Parathyroid adenoma (tissue), 2 donors: ENCODE measurements around the gene PCNX3.
"Not testable (repeated sequence)": the region's sequence is repeated elsewhere in the genome, so short reads cannot be mapped to it uniquely, and the experiment has no call there.

Experiments used
- H2AFZ ChIP-seq: fragments of 300-600 bp; sonication (generic); one replicate; pipeline ENCODE4 v1.7.0; 2017; ENCODE audit warnings: antibody characterized with exemption, mild to moderate bottlenecking
- H3K27ac ChIP-seq: fragments of 300-600 bp; sonication (generic); one replicate; pipeline ENCODE4 v1.7.0; 2017
- H3K27me3 ChIP-seq: fragments of 300-600 bp; sonication (generic); one replicate; pipeline ENCODE4 v1.7.0; 2017; ENCODE audit warnings: low read length; ENCODE audit not compliant: control insufficient read depth, insufficient read depth
- H3K36me3 ChIP-seq: fragments of 300-600 bp; sonication (generic); one replicate; pipeline ENCODE4 v1.7.0; 2017; ENCODE audit warnings: low read length; ENCODE audit not compliant: control insufficient read depth, insufficient read depth
- H3K4me1 ChIP-seq: fragments of 300-600 bp; sonication (generic); one replicate; pipeline ENCODE4 v1.7.0; 2017; ENCODE audit warnings: control low read depth
- H3K4me2 ChIP-seq: fragments of 300-600 bp; sonication (generic); one replicate; pipeline ENCODE4 v1.7.0; 2017; ENCODE audit warnings: low read length
- H3K4me3 ChIP-seq: fragments of 300-600 bp; sonication (generic); one replicate; pipeline ENCODE4 v1.7.0; 2017; ENCODE audit warnings: low read depth, low read length
- H3K79me2 ChIP-seq: fragments of 300-600 bp; sonication (generic); one replicate; pipeline ENCODE4 v1.7.0; 2017; ENCODE audit warnings: control low read depth
- H3K9ac ChIP-seq: fragments of 300-600 bp; sonication (generic); one replicate; pipeline ENCODE4 v1.7.0; 2017; ENCODE audit warnings: mild to moderate bottlenecking
- H3K9me3 ChIP-seq: fragments of 300-600 bp; sonication (generic); one replicate; pipeline ENCODE4 v1.7.0; 2017; ENCODE audit warnings: low read length; ENCODE audit not compliant: control insufficient read depth
- TF ChIP-seq, protein P1 (sequence below): fragments of 300-600 bp; sonication (generic); IDR thresholded peaks from one replicate; pipeline ENCODE4 v1.7.0; 2017; ENCODE audit warnings: antibody characterized with exemption, mild to moderate bottlenecking
- donor health status: primary hyperparathyroidism.

The PCNX3 gene

DNA sequence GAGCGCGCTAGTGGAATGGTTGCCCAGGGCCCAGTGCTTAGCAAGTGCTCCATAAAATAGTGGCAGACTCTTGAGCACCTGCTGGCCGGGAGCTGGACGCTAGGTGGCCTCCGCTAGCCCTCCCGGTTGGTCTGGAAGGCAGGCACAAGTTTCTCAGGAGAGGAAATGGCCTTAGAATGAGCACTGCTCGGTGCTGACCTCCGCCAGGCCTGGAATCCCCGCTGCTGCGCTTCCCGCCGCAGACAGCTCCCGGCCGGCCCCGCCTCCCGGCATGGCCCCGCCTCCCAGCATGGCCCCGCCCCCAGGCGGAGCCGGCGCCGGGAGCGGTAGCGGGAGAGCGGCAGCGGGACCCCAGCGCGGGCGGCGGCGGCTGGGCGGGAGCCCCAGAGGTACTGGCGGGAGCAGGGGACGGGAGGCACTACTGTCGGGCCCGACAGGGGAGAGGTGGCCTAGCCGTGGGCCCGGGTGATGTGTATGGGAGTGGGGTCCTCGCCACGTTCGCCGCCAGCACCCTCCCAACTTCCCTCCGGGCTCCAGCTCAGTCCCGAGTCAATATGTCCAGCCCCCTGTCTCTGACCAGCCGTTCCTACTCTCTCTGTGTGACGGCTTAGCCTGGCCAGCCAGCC is 22.3 kb downstream of the PCNX3 start, which contains the start of gene SIPA1:
TSS of gene SIPA1 (plus strand) at position 308 of the 626 bp plus-strand sequence. CDS start 2,821 bp downstream, outside the sequence.
- Histone ChIP-seq H3K9ac (no peak within 1 kb of the TSS), H3K4me3 (peak within 1 kb of the TSS; percentile 62), H2AFZ (no peak within 1 kb of the TSS), H3K4me2 (peak within 1 kb of the TSS; percentile 65), H3K36me3 (no peaks in the 10 kb centered on the region), H3K27ac (peak within 1 kb of the TSS; percentile 69), H3K27me3 (no peaks in the 10 kb centered on the region), H3K79me2 (no peaks in the 10 kb centered on the region), H3K4me1 (no peaks in the 10 kb centered on the region), H3K9me3 (no peaks in the 10 kb centered on the region)
- TF ChIP-seq, protein P1, sequence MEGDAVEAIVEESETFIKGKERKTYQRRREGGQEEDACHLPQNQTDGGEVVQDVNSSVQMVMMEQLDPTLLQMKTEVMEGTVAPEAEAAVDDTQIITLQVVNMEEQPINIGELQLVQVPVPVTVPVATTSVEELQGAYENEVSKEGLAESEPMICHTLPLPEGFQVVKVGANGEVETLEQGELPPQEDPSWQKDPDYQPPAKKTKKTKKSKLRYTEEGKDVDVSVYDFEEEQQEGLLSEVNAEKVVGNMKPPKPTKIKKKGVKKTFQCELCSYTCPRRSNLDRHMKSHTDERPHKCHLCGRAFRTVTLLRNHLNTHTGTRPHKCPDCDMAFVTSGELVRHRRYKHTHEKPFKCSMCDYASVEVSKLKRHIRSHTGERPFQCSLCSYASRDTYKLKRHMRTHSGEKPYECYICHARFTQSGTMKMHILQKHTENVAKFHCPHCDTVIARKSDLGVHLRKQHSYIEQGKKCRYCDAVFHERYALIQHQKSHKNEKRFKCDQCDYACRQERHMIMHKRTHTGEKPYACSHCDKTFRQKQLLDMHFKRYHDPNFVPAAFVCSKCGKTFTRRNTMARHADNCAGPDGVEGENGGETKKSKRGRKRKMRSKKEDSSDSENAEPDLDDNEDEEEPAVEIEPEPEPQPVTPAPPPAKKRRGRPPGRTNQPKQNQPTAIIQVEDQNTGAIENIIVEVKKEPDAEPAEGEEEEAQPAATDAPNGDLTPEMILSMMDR, result peak; percentile 14

DNA sequence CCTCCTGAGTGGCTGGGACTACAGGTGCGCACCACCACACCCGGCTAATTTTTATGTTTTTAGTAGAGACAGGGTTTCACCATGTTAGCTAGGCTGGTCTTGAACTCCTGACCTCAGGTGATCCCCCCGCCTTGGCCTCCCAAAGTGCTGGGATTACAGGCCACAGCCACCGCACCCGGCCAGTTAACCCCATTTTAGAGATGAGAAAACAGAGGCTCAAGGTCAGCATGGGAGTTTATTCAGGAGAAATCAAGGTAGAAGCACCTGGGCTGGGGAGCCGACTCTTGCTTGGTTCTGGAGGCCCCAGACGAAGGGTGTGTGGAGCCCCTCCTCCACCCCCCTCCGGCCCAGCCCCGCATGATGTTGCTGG is 23.6 kb downstream of the PCNX3 start:
- not testable (repeated sequence) for H3K36me3 ChIP-seq, H2AFZ ChIP-seq, H3K27ac ChIP-seq, H3K9ac ChIP-seq, H3K9me3 ChIP-seq, H3K4me2 ChIP-seq, H3K4me1 ChIP-seq, H3K27me3 ChIP-seq, H3K4me3 ChIP-seq, H3K79me2 ChIP-seq

DNA sequence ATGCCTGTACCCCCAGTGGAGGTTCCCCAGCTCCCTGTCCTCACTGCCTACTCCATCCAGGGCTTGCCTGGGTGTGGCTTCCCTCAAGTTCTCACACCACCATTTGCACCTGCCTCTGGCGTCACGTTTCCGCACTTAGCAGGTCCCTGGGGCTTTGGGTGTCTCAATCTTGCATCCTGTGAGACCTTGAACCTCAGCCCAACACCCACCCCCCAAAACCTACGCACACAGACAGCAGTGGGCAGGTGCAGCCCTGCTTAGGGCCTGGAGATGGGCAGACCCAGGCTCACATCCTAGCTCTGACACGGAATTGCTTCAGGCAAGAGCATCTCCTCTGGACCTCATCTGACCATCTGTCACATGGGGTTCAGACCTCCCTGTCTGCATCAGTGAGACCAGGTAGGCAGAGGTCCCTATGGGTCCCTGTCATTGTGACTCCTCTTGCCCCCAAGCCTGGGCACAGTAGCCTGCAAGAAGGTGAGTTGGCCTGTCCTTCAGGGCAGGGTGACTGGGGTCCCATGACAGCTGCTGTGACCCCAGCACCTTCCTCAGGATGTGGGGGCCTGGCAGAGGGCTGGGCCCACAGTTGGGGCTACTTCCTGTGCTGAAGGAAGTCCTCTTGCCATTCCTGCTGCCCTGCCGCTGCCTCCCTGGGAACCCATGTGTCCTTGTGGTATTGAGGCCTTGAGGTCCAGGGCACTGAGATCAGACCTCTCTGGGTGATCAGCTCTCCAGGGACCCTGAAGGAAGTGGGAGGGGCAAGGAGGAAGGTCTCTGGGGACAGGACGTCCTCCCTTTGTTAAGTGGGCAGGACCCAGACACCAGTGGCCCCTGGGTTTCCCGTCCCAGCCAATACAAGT is 24.3 kb downstream of the PCNX3 start:
- Histone ChIP-seq H3K36me3 (no peaks in the 10 kb centered on the region), H3K4me3 (no peak overlapping the region), H3K9me3 (no peaks in the 10 kb centered on the region), H3K27me3 (no peaks in the 10 kb centered on the region), H3K4me1 (no peaks in the 10 kb centered on the region), H3K27ac (peak overlapping the region; percentile 60), H3K9ac (no peak overlapping the region), H3K4me2 (no peak overlapping the region), H2AFZ (no peak overlapping the region), H3K79me2 (no peaks in the 10 kb centered on the region)
- TF ChIP-seq, protein P1, result no peak

DNA sequence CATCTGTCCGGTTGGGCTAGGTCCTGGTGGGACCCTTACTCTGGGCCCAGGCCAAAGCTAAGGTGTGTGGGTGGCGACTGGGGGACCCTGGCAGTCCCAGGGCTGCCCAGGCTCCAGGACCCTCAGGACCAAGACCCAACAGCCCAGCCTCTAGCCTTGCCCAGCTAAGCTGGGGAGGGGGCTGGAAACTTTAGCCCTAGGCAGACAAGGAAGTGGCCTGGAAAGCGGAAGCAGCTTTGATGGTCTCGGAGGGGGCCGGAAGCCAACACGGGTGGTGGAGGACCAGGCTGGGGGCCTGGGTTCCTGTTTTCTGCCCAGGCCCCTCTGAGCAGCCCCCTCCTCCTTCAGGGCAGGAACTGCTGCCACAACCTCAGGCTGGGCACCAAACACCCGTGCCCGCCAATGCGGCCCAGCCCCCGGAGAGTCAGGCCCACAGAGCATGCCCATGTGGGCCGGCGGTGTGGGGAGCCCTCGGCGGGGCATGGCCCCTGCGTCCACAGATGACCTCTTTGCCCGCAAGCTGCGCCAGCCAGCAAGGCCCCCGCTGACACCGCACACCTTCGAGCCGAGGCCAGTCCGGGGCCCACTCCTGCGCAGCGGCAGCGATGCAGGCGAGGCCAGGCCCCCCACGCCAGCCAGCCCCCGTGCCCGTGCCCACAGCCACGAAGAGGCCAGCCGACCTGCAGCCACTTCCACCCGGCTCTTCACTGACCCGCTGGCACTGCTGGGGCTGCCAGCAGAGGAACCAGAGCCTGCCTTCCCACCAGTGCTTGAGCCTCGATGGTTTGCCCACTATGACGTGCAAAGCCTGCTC is 25.1 kb downstream of the PCNX3 start:
- Histone ChIP-seq H3K79me2 (no peaks in the 10 kb centered on the region), H3K36me3 (no peaks in the 10 kb centered on the region), H3K4me2 (no peak overlapping the region), H2AFZ (no peak overlapping the region), H3K27ac (peak overlapping the region; percentile 60), H3K27me3 (no peaks in the 10 kb centered on the region), H3K9ac (no peak overlapping the region), H3K9me3 (no peaks in the 10 kb centered on the region), H3K4me1 (no peaks in the 10 kb centered on the region), H3K4me3 (no peak overlapping the region)
- TF ChIP-seq, protein P1, result no peak
